ENCODE results near the gene AFAP1L1.
A peak's percentile ranks its signal among the peaks of the same experiment; 100 is the strongest.
"Not testable (repeated sequence)": the region's sequence is repeated elsewhere in the genome, so short reads cannot be mapped to it uniquely, and the experiment has no call there.

AFAP1L1 gene

GRCh38 chr5:149260761-149261160 lies 10.9 kb upstream of the AFAP1L1 start:
- DNase-seq (ENCODE audit: low spot score) (no peak), FAIRE-seq (no peak)

- DNase-seq (ENCODE audit: low spot score) (no peak), FAIRE-seq (no peak)
These were observed 10.4 kb upstream of the AFAP1L1 start for GRCh38 chr5:149261246-149261645.

GRCh38 chr5:149262315-149262714 lies 9.3 kb upstream of the AFAP1L1 start:
- DNase-seq (ENCODE audit: low spot score) (no peak), FAIRE-seq (no peak)

- no peak for FAIRE-seq
- DNase-seq (ENCODE audit: low spot score) = peak; percentile 38
These were observed 7.1 kb upstream of the AFAP1L1 start for GRCh38 chr5:149264439-149265067.

- DNase-seq (ENCODE audit: low spot score) = no peak
- no peak for FAIRE-seq
These were observed 6.6 kb upstream of the AFAP1L1 start for GRCh38 chr5:149265068-149265465.

GRCh38 chr5:149265597-149265996 lies 6.1 kb upstream of the AFAP1L1 start:
- DNase-seq (ENCODE audit: low spot score) = peak; percentile 54

GRCh38 chr5:149267241-149267973 lies 4.3 kb upstream of the AFAP1L1 start:
- no peak for DNase-seq (ENCODE audit: low spot score)
- no peak for FAIRE-seq

More at GRCh38 chr5:149265597-149265996, 6.1 kb upstream of the AFAP1L1 start:
- no peak for FAIRE-seq

GRCh38 chr5:149268928-149269557 lies 2.6 kb upstream of the AFAP1L1 start:
- DNase-seq (ENCODE audit: low spot score) (peak; percentile 70), FAIRE-seq (peak; percentile 91)

- no peak for DNase-seq (ENCODE audit: low spot score)
These were observed 404 bp upstream of the AFAP1L1 start for GRCh38 chr5:149271195-149271715.

GRCh38 chr5:149272781-149273180 lies 1.1 kb downstream of the AFAP1L1 start:
- not testable (repeated sequence) for FAIRE-seq; DNase-seq (ENCODE audit: low spot score)

More at GRCh38 chr5:149271195-149271715, 404 bp upstream of the AFAP1L1 start:
- FAIRE-seq = no peak

GRCh38 chr5:149273237-149273636 lies 1.6 kb downstream of the AFAP1L1 start:
- no peak for FAIRE-seq

GRCh38 chr5:149273950-149274349 lies 2.3 kb downstream of the AFAP1L1 start:
- no peak for FAIRE-seq
- DNase-seq (ENCODE audit: low spot score) = no peak

More at GRCh38 chr5:149273237-149273636, 1.6 kb downstream of the AFAP1L1 start:
- no peak for DNase-seq (ENCODE audit: low spot score)

GRCh38 chr5:149274939-149275338 lies 3.3 kb downstream of the AFAP1L1 start:
- no peak for DNase-seq (ENCODE audit: low spot score)
- FAIRE-seq = no peak

- FAIRE-seq = no peak
- DNase-seq (ENCODE audit: low spot score) = no peak
These were observed 6.1 kb downstream of the AFAP1L1 start for GRCh38 chr5:149277801-149278200.

GRCh38 chr5:149278451-149279210 lies 7.0 kb downstream of the AFAP1L1 start:
- no peak for FAIRE-seq
- no peak for DNase-seq (ENCODE audit: low spot score)

GRCh38 chr5:149279661-149280060 lies 8.0 kb downstream of the AFAP1L1 start:
- DNase-seq (ENCODE audit: low spot score) (no peak), FAIRE-seq (no peak)

- no peak for DNase-seq (ENCODE audit: low spot score)
- FAIRE-seq = no peak
These were observed 8.5 kb downstream of the AFAP1L1 start for GRCh38 chr5:149280124-149280523.

GRCh38 chr5:149280802-149281201 lies 9.1 kb downstream of the AFAP1L1 start:
- FAIRE-seq = peak; percentile 13
- DNase-seq (ENCODE audit: low spot score) = no peak

- no peak for FAIRE-seq
These were observed 10.6 kb downstream of the AFAP1L1 start for GRCh38 chr5:149282027-149282965.

GRCh38 chr5:149282966-149283332 lies 11.3 kb downstream of the AFAP1L1 start:
- no peak for FAIRE-seq

More at GRCh38 chr5:149282027-149282965, 10.6 kb downstream of the AFAP1L1 start:
- no peak for DNase-seq (ENCODE audit: low spot score)

More at GRCh38 chr5:149282966-149283332, 11.3 kb downstream of the AFAP1L1 start:
- no peak for DNase-seq (ENCODE audit: low spot score)
